Measurements from ENCODE around the gene GRAPL.
"Not testable (repeated sequence)": the region's sequence is repeated elsewhere in the genome, so short reads cannot be mapped to it uniquely, and the experiment has no call there.

GRAPL gene

GRCh38 chr17:19181040-19181875 lies 53.9 kb downstream of the GRAPL start:
- H3K4me3 ChIP-seq (ENCODE audit: low read depth, low read length) = not testable (repeated sequence)

DNA sequence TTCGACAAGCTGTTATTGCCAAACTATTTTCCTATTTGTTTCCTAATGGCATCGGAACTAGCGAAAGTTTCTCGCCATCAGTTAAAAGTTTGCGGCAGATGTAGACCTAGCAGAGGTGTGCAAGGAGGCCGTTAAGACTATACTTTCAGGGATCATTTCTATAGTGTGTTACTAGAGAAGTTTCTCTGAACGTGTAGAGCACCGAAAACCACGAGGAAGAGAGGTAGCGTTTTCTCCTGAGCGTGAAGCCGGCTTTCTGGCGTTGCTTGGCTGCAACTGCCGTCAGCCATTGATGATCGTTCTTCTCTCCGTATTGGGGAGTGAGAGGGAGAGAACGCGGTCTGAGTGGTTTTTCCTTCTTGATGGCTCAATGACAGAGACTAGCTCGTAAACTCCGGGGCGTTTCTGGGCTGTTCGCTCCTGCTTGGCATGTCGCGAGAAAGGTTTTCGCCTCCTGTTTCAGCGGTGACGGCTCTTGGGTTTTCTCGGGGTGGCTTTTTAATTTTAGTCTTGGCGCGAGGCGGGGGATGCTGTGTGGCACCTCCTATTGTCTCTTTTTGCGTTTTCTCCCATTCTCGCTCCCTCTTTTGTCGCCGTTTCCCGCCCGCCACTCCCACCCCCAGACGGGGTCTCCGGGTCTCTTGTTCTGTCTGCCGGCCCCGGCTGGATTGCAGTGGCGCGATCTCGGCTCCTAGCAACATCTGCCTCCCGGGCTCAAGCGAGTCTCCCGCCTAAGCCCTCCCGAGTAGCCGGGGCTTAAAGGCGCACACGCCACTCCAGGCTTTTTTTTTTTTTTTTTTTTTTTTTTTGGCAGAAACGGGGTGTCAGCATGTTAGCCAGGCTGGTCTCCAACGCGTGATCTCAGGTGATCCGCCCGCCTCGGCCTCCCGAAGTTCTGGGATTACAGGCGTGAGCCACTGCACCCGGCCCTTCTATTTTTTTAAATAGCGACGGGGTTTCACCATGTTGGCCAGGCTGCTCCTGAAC lies 60.8 kb downstream of the GRAPL start:
- H3K4me3 ChIP-seq (ENCODE audit: low read depth, low read length) = not testable (repeated sequence)

GRCh38 chr17:19188870-19189708 lies 61.7 kb downstream of the GRAPL start:
- not testable (repeated sequence) for H3K4me3 ChIP-seq (ENCODE audit: low read depth, low read length)

DNA sequence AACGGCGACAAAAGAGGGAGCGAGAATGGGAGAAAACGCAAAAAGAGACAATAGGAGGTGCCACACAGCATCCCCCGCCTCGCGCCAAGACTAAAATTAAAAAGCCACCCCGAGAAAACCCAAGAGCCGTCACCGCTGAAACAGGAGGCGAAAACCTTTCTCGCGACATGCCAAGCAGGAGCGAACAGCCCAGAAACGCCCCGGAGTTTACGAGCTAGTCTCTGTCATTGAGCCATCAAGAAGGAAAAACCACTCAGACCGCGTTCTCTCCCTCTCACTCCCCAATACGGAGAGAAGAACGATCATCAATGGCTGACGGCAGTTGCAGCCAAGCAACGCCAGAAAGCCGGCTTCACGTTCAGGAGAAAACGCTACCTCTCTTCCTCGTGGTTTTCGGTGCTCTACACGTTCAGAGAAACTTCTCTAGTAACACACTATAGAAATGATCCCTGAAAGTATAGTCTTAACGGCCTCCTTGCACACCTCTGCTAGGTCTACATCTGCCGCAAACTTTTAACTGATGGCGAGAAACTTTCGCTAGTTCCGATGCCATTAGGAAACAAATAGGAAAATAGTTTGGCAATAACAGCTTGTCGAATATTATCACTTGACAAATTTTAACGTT lies 62.5 kb downstream of the GRAPL start:
- not testable (repeated sequence) for H3K4me3 ChIP-seq (ENCODE audit: low read depth, low read length)

DNA sequence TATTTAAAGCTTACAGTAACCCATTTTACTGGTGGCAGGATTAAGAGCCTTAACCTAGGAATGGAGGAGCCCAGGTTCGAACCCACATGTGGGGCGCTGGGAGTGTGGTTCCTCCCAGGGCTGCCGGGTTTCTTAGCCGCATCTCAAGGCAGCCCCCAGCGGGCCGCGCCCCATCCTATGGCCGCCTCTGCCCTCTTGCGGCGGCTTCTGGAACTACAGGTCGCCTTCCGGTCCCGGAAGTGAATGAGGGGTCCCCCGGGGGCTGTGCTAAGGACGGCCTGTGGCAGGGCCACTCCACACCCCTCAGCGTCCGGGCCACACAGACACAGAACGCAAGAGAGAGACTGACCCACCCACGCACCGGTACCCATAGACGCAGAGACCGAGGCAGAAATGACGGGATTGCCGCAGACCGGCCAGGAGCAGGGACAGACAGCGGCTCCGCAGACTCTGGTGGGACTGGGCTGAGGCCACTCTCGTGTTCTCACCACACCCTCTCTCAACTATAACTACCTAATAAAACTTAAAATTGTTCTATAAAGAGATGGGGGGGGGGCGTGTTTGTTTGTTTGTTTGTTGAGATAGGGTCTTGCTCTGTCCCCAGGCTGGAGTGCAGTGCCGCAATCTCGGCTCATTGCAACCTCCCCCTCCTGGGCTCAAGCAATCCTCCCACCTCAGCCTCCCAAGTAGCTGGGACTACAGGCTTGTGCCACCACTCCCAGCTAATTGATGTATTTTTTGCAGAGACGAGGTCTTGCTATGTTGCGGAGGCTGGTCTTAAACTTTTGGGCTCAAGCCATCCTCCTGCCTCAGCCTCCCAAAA lies 69.2 kb downstream of the GRAPL start:
- H3K4me3 ChIP-seq (ENCODE audit: low read depth, low read length) = not testable (repeated sequence)

- not testable (repeated sequence) for H3K4me3 ChIP-seq (ENCODE audit: low read depth, low read length)
These were observed 75.1 kb downstream of the GRAPL start for GRCh38 chr17:19202448-19202847.

DNA sequence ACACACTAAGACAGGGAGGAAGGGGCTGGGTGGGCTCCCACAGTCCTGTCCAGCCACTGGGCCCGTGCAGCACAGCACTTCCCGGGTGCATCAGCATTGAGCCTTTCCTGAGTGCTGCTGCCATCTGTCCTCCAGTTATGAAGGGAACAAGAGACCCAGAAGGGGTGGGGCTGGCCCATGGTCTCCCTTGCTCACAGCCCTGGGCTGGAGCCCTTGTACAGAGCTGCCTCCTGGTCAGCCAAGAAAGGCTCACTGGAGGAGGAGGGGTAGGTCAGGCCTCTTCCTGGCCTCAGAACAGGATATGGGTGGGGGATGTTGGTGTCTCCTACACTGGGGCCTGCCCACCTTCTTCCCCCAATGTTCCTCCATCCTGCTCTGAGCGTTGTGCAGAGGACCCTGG lies 76.0 kb downstream of the GRAPL start:
- H3K4me3 ChIP-seq (ENCODE audit: low read depth, low read length) = not testable (repeated sequence)

Measured in GM12875 (cell line).